ENCODE measurements around the gene PTHLH.

DNA sequence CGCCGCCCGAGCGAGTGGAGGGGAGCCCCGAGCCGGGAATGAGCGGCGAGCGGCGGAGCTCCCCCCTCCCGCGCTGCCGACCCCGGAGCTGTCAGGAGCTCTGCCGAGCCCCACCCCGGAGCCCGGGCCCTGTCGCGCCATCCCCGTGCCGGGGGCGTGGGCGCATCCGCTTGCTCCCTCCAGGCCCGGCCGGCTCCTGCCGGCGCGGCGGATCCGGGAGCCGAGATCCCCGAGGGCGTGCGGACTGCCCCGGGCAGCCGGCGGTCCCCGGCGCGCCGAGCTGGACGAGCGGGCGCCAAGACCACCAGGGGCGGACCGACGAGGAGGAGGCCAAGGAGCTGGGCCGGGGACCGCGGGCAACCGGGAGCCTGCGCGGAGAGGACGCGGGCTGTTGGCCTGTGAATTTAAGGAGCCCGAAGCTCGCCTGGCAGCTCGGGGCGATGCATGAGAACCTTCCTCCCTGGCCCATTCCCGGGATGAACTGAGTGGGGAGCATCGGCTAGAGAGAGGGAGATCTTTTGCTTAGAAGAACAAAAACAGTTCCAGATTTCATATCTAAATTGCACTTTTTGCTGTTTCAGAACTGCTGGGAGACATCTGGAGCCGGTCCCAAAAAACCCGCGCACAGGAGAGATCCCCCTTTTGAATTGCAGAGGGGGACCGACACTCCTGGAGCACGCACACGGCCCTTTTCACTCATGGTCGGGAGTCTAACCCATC, 2.0 kb downstream of the PTHLH start:
- TF ChIP-seq, protein P1, sequence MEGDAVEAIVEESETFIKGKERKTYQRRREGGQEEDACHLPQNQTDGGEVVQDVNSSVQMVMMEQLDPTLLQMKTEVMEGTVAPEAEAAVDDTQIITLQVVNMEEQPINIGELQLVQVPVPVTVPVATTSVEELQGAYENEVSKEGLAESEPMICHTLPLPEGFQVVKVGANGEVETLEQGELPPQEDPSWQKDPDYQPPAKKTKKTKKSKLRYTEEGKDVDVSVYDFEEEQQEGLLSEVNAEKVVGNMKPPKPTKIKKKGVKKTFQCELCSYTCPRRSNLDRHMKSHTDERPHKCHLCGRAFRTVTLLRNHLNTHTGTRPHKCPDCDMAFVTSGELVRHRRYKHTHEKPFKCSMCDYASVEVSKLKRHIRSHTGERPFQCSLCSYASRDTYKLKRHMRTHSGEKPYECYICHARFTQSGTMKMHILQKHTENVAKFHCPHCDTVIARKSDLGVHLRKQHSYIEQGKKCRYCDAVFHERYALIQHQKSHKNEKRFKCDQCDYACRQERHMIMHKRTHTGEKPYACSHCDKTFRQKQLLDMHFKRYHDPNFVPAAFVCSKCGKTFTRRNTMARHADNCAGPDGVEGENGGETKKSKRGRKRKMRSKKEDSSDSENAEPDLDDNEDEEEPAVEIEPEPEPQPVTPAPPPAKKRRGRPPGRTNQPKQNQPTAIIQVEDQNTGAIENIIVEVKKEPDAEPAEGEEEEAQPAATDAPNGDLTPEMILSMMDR (IDR thresholded peaks at IDR 0.05) = no peak
- TF ChIP-seq POLR2AphosphoS5 (IDR thresholded peaks at IDR 0.05) = no peak
